ENCODE measurements around the gene IQSEC3.

DNA sequence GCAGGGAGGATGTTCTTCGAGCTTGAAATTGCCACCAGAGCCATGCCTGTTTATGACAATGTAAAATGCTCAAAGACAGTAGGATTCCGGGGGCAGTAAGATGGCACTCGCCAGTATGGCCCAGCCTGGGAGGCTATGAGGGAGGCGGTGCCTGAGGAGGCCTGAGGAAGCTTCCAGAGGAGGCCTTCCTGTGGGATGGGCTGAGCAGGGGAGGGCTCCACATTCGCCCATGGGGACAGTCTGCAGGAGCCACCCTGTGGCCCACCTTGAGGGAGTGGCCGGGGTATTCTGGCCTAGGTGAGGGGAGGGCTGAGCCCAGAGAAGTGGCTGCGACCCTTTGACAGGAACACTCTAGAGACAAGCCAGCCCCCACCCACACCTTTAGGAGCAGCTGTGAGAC lies 50.7 kb downstream of the IQSEC3 start:
- TF ChIP-seq, protein P1, sequence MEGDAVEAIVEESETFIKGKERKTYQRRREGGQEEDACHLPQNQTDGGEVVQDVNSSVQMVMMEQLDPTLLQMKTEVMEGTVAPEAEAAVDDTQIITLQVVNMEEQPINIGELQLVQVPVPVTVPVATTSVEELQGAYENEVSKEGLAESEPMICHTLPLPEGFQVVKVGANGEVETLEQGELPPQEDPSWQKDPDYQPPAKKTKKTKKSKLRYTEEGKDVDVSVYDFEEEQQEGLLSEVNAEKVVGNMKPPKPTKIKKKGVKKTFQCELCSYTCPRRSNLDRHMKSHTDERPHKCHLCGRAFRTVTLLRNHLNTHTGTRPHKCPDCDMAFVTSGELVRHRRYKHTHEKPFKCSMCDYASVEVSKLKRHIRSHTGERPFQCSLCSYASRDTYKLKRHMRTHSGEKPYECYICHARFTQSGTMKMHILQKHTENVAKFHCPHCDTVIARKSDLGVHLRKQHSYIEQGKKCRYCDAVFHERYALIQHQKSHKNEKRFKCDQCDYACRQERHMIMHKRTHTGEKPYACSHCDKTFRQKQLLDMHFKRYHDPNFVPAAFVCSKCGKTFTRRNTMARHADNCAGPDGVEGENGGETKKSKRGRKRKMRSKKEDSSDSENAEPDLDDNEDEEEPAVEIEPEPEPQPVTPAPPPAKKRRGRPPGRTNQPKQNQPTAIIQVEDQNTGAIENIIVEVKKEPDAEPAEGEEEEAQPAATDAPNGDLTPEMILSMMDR (IDR thresholded peaks at IDR 0.05; ENCODE audit: low read length), result no peak
- no peak for TF ChIP-seq EZH2phosphoT487 (IDR thresholded peaks at IDR 0.05; ENCODE audit: low read length)
